ENCODE results near the gene CELF5.

DNA sequence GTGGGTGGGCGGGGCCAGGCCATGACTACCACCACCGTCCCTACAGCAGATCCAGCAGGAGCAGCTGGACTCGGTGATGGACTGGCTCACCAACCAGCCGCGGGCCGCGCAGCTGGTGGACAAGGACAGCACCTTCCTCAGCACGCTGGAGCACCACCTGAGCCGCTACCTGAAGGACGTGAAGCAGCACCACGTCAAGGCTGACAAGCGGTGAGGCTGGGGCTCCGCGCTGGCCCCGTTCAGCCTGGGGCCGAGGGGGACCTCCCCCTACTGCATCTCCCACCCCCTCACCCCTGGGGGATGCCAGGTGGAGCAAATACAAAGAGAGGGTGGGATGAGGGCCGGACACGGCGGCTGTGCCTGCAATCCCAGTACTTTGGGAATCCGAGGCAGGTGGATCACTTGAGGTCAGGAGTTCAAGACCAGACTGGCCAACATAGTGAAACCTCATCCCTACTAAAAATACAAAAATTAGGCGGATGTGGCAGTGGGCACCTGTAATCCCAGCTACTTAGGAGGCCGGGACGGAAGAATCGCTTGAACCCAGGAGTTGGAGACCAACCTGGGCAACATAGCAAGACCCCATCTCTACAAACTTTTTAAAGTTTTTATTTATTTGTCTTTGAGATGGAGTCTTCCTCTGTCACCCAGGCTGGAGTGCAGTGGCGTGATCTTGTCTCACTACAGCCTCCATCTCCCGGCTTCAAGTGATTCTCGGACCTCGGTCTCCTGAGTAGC lies 18.1 kb upstream of the CELF5 start:
- TF ChIP-seq, protein P1, sequence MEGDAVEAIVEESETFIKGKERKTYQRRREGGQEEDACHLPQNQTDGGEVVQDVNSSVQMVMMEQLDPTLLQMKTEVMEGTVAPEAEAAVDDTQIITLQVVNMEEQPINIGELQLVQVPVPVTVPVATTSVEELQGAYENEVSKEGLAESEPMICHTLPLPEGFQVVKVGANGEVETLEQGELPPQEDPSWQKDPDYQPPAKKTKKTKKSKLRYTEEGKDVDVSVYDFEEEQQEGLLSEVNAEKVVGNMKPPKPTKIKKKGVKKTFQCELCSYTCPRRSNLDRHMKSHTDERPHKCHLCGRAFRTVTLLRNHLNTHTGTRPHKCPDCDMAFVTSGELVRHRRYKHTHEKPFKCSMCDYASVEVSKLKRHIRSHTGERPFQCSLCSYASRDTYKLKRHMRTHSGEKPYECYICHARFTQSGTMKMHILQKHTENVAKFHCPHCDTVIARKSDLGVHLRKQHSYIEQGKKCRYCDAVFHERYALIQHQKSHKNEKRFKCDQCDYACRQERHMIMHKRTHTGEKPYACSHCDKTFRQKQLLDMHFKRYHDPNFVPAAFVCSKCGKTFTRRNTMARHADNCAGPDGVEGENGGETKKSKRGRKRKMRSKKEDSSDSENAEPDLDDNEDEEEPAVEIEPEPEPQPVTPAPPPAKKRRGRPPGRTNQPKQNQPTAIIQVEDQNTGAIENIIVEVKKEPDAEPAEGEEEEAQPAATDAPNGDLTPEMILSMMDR (IDR thresholded peaks at IDR 0.05 in 4 of 5, conservative IDR thresholded peaks at IDR 0.05 in 1 of 5) = no peak
- TF ChIP-seq POLR2A (IDR thresholded peaks at IDR 0.05) = no peak

All from gastrocnemius medialis (tissue), 4 donors.